Trophoblast cell (in vitro differentiated cells and primary cell): ENCODE results near the gene ZNF821.

ENCODE experiments used
- DNase-seq, 2 donors: peaks; one replicate each; pipeline ENCODE4 v3.0.0-alpha.2; 2016
- H2AFZ ChIP-seq: 2 replicates; pipeline ENCODE4 v1.6.1; 2013; ENCODE audit warnings: low read length, moderate library complexity, mild to moderate bottlenecking; ENCODE audit not compliant: insufficient read depth, poor library complexity
- H2AK5ac ChIP-seq: 2 replicates; pipeline ENCODE4 v1.6.1; 2013; ENCODE audit warnings: mild to moderate bottlenecking, low read length
- H2BK120ac ChIP-seq: 2 replicates; pipeline ENCODE4 v1.6.1; 2013; ENCODE audit warnings: low read length, mild to moderate bottlenecking, moderate library complexity; ENCODE audit not compliant: insufficient read depth, poor library complexity
- H2BK12ac ChIP-seq: 2 replicates; pipeline ENCODE4 v1.6.1; 2013; ENCODE audit warnings: mild to moderate bottlenecking, low read length, moderate library complexity
- H2BK5ac ChIP-seq: 2 replicates; pipeline ENCODE4 v1.6.1; 2013; ENCODE audit warnings: low read length, low read depth, moderate library complexity, mild to moderate bottlenecking; ENCODE audit not compliant: poor library complexity
- H3K14ac ChIP-seq: 2 replicates; pipeline ENCODE4 v1.6.1; 2013; ENCODE audit warnings: mild to moderate bottlenecking, low read length
- H3K18ac ChIP-seq: 2 replicates; pipeline ENCODE4 v1.6.1; 2013; ENCODE audit warnings: mild to moderate bottlenecking, low read length
- H3K23ac ChIP-seq: 2 replicates; pipeline ENCODE4 v1.6.1; 2013; ENCODE audit warnings: low read length
- H3K27ac ChIP-seq: 2 replicates; pipeline ENCODE4 v1.5.1; 2013; ENCODE audit warnings: low read depth, mild to moderate bottlenecking, inconsistent platforms, low read length, moderate library complexity
- H3K27me3 ChIP-seq: 2 replicates; pipeline ENCODE4 v1.6.1; 2013; ENCODE audit warnings: inconsistent platforms, mild to moderate bottlenecking, low read length, moderate library complexity; ENCODE audit not compliant: insufficient read depth
- H3K36me3 ChIP-seq, 2 experiments: 1 replicate in 1 of 2; 2 replicates in 1 of 2; pipeline ENCODE4 v1.6.1; 2013; ENCODE audit warnings: low read length in 2 of 2, mild to moderate bottlenecking in 2 of 2, moderate library complexity in 1 of 2; ENCODE audit not compliant: insufficient read depth in 2 of 2, control insufficient read depth in 1 of 2
- H3K4ac ChIP-seq: 2 replicates; pipeline ENCODE4 v1.6.1; 2013; ENCODE audit warnings: low read depth, mild to moderate bottlenecking, low read length, moderate library complexity
- H3K4me1 ChIP-seq, 2 experiments: 1 replicate in 1 of 2; 2 replicates in 1 of 2; pipeline ENCODE4 v1.6.1; 2013; ENCODE audit warnings: low read length in 2 of 2, mild to moderate bottlenecking in 2 of 2, moderate library complexity in 1 of 2; ENCODE audit not compliant: insufficient read depth in 2 of 2, control insufficient read depth in 1 of 2
- H3K4me2 ChIP-seq: 2 replicates; pipeline ENCODE4 v1.6.1; 2013; ENCODE audit warnings: inconsistent platforms, mild to moderate bottlenecking, low read length, moderate library complexity
- H3K4me3 ChIP-seq: 2 replicates; pipeline ENCODE4 v1.5.1; 2013; ENCODE audit warnings: mild to moderate bottlenecking, low read depth, low read length, inconsistent platforms
- H3K79me1 ChIP-seq: one replicate; pipeline ENCODE4 v1.6.1; 2013; ENCODE audit warnings: low read length
- H3K79me2 ChIP-seq: 2 replicates; pipeline ENCODE4 v1.6.1; 2013; ENCODE audit warnings: low read length, mild to moderate bottlenecking; ENCODE audit not compliant: control insufficient read depth, insufficient read depth, poor library complexity
- H3K9ac ChIP-seq: 2 replicates; pipeline ENCODE4 v1.6.1; 2013; ENCODE audit warnings: mild to moderate bottlenecking, low read length
- H3K9me3 ChIP-seq: 2 replicates; pipeline ENCODE4 v1.6.1; 2013; ENCODE audit warnings: low read depth, mild to moderate bottlenecking, control low read depth, inconsistent platforms, low read length; ENCODE audit not compliant: insufficient read depth
- H4K12ac ChIP-seq: 2 replicates; pipeline ENCODE4 v1.6.1; 2013; ENCODE audit warnings: low read depth, mild to moderate bottlenecking, low read length, moderate library complexity
- H4K8ac ChIP-seq: 2 replicates; pipeline ENCODE4 v1.6.1; 2013; ENCODE audit warnings: low read depth, mild to moderate bottlenecking, low read length, moderate library complexity
- H4K91ac ChIP-seq: one replicate; pipeline ENCODE4 v1.6.1; 2013; ENCODE audit warnings: low read depth, mild to moderate bottlenecking, low read length, moderate library complexity
- WGBS: extraction: QIAGEN DNeasy Blood & Tissue Kit; methylation state at CpG from one replicate; pipeline ENCODE4 v1.1.7; 2013; ENCODE audit warnings: missing lambda C conversion rate; ENCODE audit not compliant: insufficient read length, insufficient coverage; ENCODE audit errors: extremely low coverage; 5-methylcytosine and 5-hydroxymethylcytosine counted together

Gene ZNF821

GRCh38 chr16:71924710-71925109, 40.7 kb upstream of the ZNF821 start:
- no CpG with 5 or more reads among the region's 2 CpGs for WGBS
- no peak overlapping the region for H3K9ac ChIP-seq
- H4K91ac ChIP-seq: no peak overlapping the region
- no peak overlapping the region for H2BK120ac ChIP-seq
- no peaks in the 10 kb centered on the region for H3K79me2 ChIP-seq
- DNase-seq: no peak
- H3K36me3 ChIP-seq: peaks cover 28 to 64% of the 10 kb centered on the region in 2 experiments
- H3K4me2 ChIP-seq: no peak overlapping the region
- H3K4me1 ChIP-seq: peaks cover 14 to 21% of the 10 kb centered on the region in 2 experiments
- no peak overlapping the region for H2BK5ac ChIP-seq
- no peak overlapping the region for H2BK12ac ChIP-seq
- H3K4me3 ChIP-seq: no peak overlapping the region
- no peaks in the 10 kb centered on the region for H3K27me3 ChIP-seq
- no peak overlapping the region for H3K18ac ChIP-seq
- H4K8ac ChIP-seq: no peak overlapping the region
- peaks cover 6% of the 10 kb centered on the region for H3K79me1 ChIP-seq
- H2AK5ac ChIP-seq: no peak overlapping the region
- no peak overlapping the region for H3K14ac ChIP-seq
- no peaks in the 10 kb centered on the region for H3K9me3 ChIP-seq
- no peak overlapping the region for H2AFZ ChIP-seq
- H3K23ac ChIP-seq: no peak overlapping the region
- H3K27ac ChIP-seq: no peak overlapping the region
- no peak overlapping the region for H3K4ac ChIP-seq
- no peak overlapping the region for H4K12ac ChIP-seq

DNA sequence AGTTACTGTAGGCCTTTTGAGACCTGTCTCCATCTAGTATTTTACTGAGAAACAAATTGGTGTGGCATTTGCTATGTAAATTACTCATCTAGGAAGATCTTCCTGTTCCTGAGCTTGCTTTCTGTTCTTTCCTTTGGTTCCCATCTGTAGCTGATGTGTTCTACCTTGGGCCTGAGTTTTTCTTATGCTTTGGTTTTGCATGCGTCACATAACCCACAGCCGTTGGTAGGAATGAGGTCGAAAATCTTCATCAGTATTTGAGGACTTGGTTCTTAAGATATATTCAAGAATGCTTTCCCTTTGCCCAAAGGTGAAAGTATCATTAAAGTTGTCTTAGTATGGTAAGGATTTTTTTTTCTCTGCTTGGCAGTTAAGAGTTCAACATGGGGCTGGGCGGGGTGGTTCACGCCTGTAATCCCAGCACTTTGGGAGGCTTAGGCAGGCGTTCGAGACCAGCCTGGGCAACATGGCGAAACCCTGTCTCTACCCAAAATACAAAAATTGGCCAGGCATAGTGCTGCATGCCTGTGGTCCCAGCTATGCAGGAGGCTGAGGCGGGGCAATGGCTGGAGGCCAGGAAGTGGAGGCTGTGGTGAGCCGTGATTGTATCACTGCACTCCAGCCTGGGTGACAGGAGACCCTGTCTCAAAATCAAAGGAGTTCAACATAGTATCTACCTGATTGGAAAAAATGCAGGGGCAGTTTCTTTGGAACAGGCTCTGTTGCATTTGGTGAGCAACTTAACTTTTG, 40.1 kb upstream of the ZNF821 start:
- Histone ChIP-seq H3K27ac (peak overlapping the region; percentile 26), H3K9me3 (peaks cover 3% of the 10 kb centered on the region), H3K9ac (no peak overlapping the region), H3K36me3 (peaks cover 33 to 69% of the 10 kb centered on the region in 2 experiments), H3K4me1 (peaks cover 14 to 19% of the 10 kb centered on the region in 2 experiments), H3K79me1 (peaks cover 6% of the 10 kb centered on the region), H3K4me2 (no peak overlapping the region), H4K91ac (no peak overlapping the region), H3K14ac (no peak overlapping the region), H2AFZ (no peak overlapping the region), H2BK120ac (no peak overlapping the region), H2AK5ac (no peak overlapping the region), H3K27me3 (no peaks in the 10 kb centered on the region), H3K79me2 (no peaks in the 10 kb centered on the region), H2BK12ac (no peak overlapping the region), H3K23ac (no peak overlapping the region), H3K18ac (no peak overlapping the region), H2BK5ac (no peak overlapping the region), H3K4ac (no peak overlapping the region), H3K4me3 (no peak overlapping the region), H4K8ac (peak overlapping the region; percentile 48), H4K12ac (no peak overlapping the region)
- DNase-seq: no peak
- WGBS: no CpG with 5 or more reads among the region's 10 CpGs

DNA sequence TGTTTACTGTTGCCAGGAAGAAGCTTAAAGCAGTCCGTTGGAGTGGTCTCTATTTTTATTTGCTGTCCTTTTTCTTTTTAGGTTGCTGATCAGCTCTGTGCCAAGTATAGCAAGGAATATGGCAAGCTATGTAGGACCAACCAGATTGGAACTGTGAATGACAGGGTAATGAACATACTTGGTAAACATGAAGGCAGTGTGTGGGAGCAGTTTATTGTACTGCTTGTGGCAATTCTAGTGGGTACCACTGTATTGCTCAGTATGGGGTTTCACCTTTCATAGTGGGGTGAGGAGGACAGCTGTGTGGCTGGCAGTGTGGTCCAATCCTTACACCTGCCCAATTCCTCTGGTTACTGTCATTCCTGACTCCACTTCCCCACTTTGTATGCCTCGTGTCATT, 36.7 kb upstream of the ZNF821 start:
- WGBS: no CpG with 5 or more reads among the region's 2 CpGs
- Histone ChIP-seq H2BK120ac (no peak overlapping the region), H4K8ac (no peak overlapping the region), H3K9me3 (peaks cover 3% of the 10 kb centered on the region), H2AK5ac (no peak overlapping the region), H3K79me1 (no peaks in the 10 kb centered on the region), H3K36me3 (peaks cover 29 to 66% of the 10 kb centered on the region in 2 experiments), H4K12ac (no peak overlapping the region), H3K4me3 (no peak overlapping the region), H2AFZ (no peak overlapping the region), H3K9ac (peak overlapping the region; percentile 65), H3K18ac (no peak overlapping the region), H3K79me2 (no peaks in the 10 kb centered on the region), H3K14ac (no peak overlapping the region), H2BK5ac (no peak overlapping the region), H2BK12ac (no peak overlapping the region), H3K27ac (no peak overlapping the region), H3K4ac (peak overlapping the region; percentile 47), H4K91ac (no peak overlapping the region), H3K27me3 (no peaks in the 10 kb centered on the region), H3K4me1 (peaks cover 4 to 12% of the 10 kb centered on the region in 2 experiments), H3K23ac (no peak overlapping the region), H3K4me2 (no peak overlapping the region)
- DNase-seq: no peak

DNA sequence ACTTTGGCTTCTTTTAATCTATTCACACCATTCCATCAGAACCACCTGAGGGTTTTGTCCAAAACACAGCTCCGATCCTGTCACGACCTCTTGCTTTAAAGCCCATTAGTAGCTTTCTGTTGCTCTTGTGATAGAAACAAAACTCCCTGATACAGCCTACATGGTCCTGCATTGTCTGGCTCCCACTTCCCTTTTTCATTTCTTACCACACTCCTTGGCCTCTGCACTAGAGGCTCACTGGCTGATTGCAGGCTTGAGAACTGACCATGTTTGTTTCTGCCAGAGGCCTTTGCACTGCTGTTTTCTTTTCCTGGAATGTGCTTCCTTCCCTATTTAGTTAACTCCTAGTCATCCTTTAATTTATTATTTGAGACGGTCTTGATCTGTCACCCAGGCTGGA, 35.1 kb upstream of the ZNF821 start:
- Histone ChIP-seq H3K4ac (peak overlapping the region; percentile 44), H3K23ac (no peak overlapping the region), H3K36me3 (peaks cover 23 to 54% of the 10 kb centered on the region in 2 experiments), H2BK12ac (no peak overlapping the region), H3K9me3 (peaks cover 3% of the 10 kb centered on the region), H3K79me2 (no peaks in the 10 kb centered on the region), H3K27me3 (no peaks in the 10 kb centered on the region), H3K27ac (no peak overlapping the region), H2AK5ac (no peak overlapping the region), H4K12ac (no peak overlapping the region), H3K18ac (no peak overlapping the region), H3K4me2 (no peak overlapping the region), H3K14ac (no peak overlapping the region), H2BK5ac (peak overlapping the region; percentile 19), H3K9ac (no peak overlapping the region), H3K4me1 (peaks cover 0 to 8% of the 10 kb centered on the region in 2 experiments), H4K91ac (no peak overlapping the region), H2BK120ac (no peak overlapping the region), H3K4me3 (no peak overlapping the region), H3K79me1 (no peaks in the 10 kb centered on the region), H4K8ac (no peak overlapping the region), H2AFZ (no peak overlapping the region)
- DNase-seq: no peak
- WGBS: no CpG with 5 or more reads among the region's 3 CpGs
